Esophagus muscularis mucosa (tissue), 3 donors: ENCODE results near the gene TMEM131L.

Experiments used
- POLR2AphosphoS5 ChIP-seq, 2 donors: sonication (generic); formaldehyde crosslinking; IDR thresholded peaks; one replicate each; pipeline ENCODE4 v1.6.1; 2017; ENCODE audit warnings: antibody characterized with exemption in 2 of 2
- TF ChIP-seq, protein P1 (sequence below), 3 experiments: fragments of 200-600 bp in 2 of 3; fragments of 450-650 bp in 1 of 3; sonication (generic) in 2 of 3; IDR thresholded peaks; one replicate each; pipeline ENCODE4 v1.5.1; 2017 to 2019; ENCODE audit warnings: antibody characterized with exemption in 3 of 3, mild to moderate bottlenecking in 2 of 3, moderate library complexity in 1 of 3

DNA sequence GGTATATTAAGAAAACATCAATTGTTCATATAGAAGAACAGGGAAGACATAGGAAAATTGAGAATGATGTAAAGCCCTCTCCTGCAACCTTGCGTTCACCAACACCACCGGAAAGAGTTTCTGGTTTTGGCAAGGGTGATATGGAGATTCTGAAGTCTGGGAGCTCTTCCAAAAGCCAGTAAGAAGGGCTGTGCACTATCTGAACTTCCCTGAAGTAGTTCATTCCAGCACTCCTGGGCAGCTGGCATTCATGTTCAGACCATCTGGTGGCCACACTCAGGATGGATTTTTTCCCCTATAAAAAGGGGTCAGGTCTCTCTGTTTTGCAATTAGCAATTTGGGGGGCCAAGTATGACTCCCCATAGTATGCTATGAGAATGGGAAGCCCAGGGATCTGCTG lies 202.5 kb downstream of the TMEM131L start:
- TF ChIP-seq, protein P1, sequence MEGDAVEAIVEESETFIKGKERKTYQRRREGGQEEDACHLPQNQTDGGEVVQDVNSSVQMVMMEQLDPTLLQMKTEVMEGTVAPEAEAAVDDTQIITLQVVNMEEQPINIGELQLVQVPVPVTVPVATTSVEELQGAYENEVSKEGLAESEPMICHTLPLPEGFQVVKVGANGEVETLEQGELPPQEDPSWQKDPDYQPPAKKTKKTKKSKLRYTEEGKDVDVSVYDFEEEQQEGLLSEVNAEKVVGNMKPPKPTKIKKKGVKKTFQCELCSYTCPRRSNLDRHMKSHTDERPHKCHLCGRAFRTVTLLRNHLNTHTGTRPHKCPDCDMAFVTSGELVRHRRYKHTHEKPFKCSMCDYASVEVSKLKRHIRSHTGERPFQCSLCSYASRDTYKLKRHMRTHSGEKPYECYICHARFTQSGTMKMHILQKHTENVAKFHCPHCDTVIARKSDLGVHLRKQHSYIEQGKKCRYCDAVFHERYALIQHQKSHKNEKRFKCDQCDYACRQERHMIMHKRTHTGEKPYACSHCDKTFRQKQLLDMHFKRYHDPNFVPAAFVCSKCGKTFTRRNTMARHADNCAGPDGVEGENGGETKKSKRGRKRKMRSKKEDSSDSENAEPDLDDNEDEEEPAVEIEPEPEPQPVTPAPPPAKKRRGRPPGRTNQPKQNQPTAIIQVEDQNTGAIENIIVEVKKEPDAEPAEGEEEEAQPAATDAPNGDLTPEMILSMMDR (IDR thresholded peaks at IDR 0.05) = no peak
- no peak for TF ChIP-seq POLR2AphosphoS5 (IDR thresholded peaks at IDR 0.05)
